Fibroblast of lung (primary cell): ENCODE data around the gene PTER.

ENCODE experiments used
- EZH2 ChIP-seq: IDR thresholded peaks from 2 replicates; pipeline ENCODE4 v1.5.1; 2012; ENCODE audit warnings: low read length, control low read depth, mild to moderate bottlenecking; ENCODE audit errors: missing control alignments
- TF ChIP-seq, protein P1 (sequence below), 2 donors: IDR thresholded peaks in 1 of 2; conservative IDR thresholded peaks in 1 of 2; 1 replicate in 1 of 2; 2 replicates in 1 of 2; pipeline ENCODE4 v1.5.1; 2011 to 2012; ENCODE audit warnings: low read length in 2 of 2, control low read depth in 1 of 2, inconsistent platforms in 1 of 2, low read depth in 1 of 2, mild to moderate bottlenecking in 1 of 2

DNA sequence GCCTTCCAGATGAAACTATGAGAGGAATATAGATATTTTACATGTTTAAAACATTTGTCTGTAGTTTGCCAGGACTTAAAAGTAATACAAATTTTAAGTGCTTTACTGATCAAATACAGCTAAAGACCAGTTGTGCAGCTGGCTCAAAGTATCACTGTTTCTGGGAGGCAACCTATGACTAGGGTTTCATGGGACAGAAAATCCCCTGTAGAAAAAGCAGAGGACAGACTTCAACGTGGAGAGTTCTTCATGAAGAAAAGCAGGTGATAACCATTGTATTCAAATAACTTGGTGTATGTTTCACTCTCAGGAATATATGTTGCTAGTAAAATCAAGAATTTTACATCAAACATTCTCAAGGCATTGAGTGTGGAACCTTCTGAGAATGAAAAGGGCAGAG is 40.9 kb downstream of the PTER start:
- TF ChIP-seq, protein P1, sequence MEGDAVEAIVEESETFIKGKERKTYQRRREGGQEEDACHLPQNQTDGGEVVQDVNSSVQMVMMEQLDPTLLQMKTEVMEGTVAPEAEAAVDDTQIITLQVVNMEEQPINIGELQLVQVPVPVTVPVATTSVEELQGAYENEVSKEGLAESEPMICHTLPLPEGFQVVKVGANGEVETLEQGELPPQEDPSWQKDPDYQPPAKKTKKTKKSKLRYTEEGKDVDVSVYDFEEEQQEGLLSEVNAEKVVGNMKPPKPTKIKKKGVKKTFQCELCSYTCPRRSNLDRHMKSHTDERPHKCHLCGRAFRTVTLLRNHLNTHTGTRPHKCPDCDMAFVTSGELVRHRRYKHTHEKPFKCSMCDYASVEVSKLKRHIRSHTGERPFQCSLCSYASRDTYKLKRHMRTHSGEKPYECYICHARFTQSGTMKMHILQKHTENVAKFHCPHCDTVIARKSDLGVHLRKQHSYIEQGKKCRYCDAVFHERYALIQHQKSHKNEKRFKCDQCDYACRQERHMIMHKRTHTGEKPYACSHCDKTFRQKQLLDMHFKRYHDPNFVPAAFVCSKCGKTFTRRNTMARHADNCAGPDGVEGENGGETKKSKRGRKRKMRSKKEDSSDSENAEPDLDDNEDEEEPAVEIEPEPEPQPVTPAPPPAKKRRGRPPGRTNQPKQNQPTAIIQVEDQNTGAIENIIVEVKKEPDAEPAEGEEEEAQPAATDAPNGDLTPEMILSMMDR (conservative IDR thresholded peaks at IDR 0.05 in 1 of 2, IDR thresholded peaks at IDR 0.05 in 1 of 2; ENCODE audit: low read depth in 1 of 2, low read length in 2 of 2), result no peak
- no peak for TF ChIP-seq EZH2
